Right atrium auricular region (tissue), 2 donors: Measurements from ENCODE around the gene SLC6A1. TPM values are rescaled to one million over a fixed set of nuclear protein-coding genes. Genes with fewer than 3 reads are reported as not detected.

Experiments
- DNase-seq: peaks from one replicate; pipeline ENCODE4 v3.0.0-alpha.2; 2019; ENCODE audit warnings: low spot score
- H3K27ac ChIP-seq, 2 donors: fragments of 200-600 bp; sonication (generic); 1 replicate in 1 of 2; 2 replicates in 1 of 2; pipeline ENCODE4 v1.5.1; 2016 to 2019
- H3K27me3 ChIP-seq, 2 donors: fragments of 200-600 bp; sonication (generic); one replicate each; pipeline versions ENCODE4 v1.5.1 to v1.6.0; 2017 to 2019
- H3K36me3 ChIP-seq: fragments of 200-600 bp; sonication (generic); one replicate; pipeline ENCODE4 v1.5.1; 2016
- H3K4me1 ChIP-seq, 2 donors: fragments of 200-600 bp; sonication (generic); one replicate each; pipeline versions ENCODE4 v1.5.1 to v1.6.0; 2017 to 2019
- H3K4me3 ChIP-seq, 2 donors: fragments of 200-600 bp; sonication (generic); 1 replicate in 1 of 2; 2 replicates in 1 of 2; pipeline ENCODE4 v1.5.1; 2017 to 2019; ENCODE audit warnings: mild to moderate bottlenecking in 1 of 2, moderate library complexity in 1 of 2
- H3K9me3 ChIP-seq, 2 donors: fragments of 200-600 bp; sonication (generic); one replicate each; pipeline ENCODE4 v1.5.1; 2019
- total RNA-seq, 2 donors: library from RNA; depleted of rRNA; stranded (reverse); fragments of >200 nt; gene quantifications; one replicate each; pipeline ENCODE4 v1.1.0, GENCODE V29; 2016
- TF ChIP-seq, protein P1 (sequence below), 2 donors: fragments of 200-600 bp; sonication (generic); IDR thresholded peaks; one replicate each; pipeline ENCODE4 v1.5.1; 2019; ENCODE audit warnings: antibody characterized with exemption in 2 of 2

Gene SLC6A1
- total RNA-seq, result 1 to 10 TPM; 1.3 to 4.1 TPM

- Histone ChIP-seq H3K36me3 (no peaks in the 10 kb centered on the region), H3K4me1 (peaks cover 0 to 20% of the 10 kb centered on the region in 2 donors), H3K4me3 (peak within 1 kb of the TSS; percentile 45 to 50), H3K27ac (peak within 1 kb of the TSS; percentile 48 to 56), H3K27me3 (peaks cover 0 to 6% of the 10 kb centered on the region in 2 donors), H3K9me3 (no peaks in the 10 kb centered on the region)
- DNase-seq, result peak; percentile 60
- TF ChIP-seq, protein P1, sequence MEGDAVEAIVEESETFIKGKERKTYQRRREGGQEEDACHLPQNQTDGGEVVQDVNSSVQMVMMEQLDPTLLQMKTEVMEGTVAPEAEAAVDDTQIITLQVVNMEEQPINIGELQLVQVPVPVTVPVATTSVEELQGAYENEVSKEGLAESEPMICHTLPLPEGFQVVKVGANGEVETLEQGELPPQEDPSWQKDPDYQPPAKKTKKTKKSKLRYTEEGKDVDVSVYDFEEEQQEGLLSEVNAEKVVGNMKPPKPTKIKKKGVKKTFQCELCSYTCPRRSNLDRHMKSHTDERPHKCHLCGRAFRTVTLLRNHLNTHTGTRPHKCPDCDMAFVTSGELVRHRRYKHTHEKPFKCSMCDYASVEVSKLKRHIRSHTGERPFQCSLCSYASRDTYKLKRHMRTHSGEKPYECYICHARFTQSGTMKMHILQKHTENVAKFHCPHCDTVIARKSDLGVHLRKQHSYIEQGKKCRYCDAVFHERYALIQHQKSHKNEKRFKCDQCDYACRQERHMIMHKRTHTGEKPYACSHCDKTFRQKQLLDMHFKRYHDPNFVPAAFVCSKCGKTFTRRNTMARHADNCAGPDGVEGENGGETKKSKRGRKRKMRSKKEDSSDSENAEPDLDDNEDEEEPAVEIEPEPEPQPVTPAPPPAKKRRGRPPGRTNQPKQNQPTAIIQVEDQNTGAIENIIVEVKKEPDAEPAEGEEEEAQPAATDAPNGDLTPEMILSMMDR (IDR thresholded peaks at IDR 0.05), result peak in 1 of 2 donors; percentile 33
Observed at GRCh38 chr3:10992017-10992942, at the start of gene SLC6A1. Gene SLC6A1 (plus strand): TSS chr3:10992748. CDS start chr3:11017212, 24,464 bp downstream.

GRCh38 chr3:10944866-10945265, 47.7 kb upstream of the SLC6A1 start:
- no peak for DNase-seq
- Histone ChIP-seq H3K27ac (no peak overlapping the region), H3K9me3 (no peaks in the 10 kb centered on the region), H3K27me3 (no peaks in the 10 kb centered on the region), H3K4me1 (peaks cover 0 to 7% of the 10 kb centered on the region in 2 donors), H3K4me3 (no peak overlapping the region), H3K36me3 (no peaks in the 10 kb centered on the region)
- TF ChIP-seq, protein P1 (IDR thresholded peaks at IDR 0.05), result no peak

- H3K27ac ChIP-seq, result no peak overlapping the region
- H3K9me3 ChIP-seq, result no peaks in the 10 kb centered on the region
- H3K27me3 ChIP-seq, result no peaks in the 10 kb centered on the region
- H3K36me3 ChIP-seq, result no peaks in the 10 kb centered on the region
- no peak overlapping the region for H3K4me3 ChIP-seq
- H3K4me1 ChIP-seq, result peaks cover 0 to 8% of the 10 kb centered on the region in 2 donors
- TF ChIP-seq, protein P1 (IDR thresholded peaks at IDR 0.05), result peak; percentile 88 to 95
- no peak for DNase-seq
Observed at GRCh38 chr3:10945683-10946287, 46.8 kb upstream of the SLC6A1 start.

DNA sequence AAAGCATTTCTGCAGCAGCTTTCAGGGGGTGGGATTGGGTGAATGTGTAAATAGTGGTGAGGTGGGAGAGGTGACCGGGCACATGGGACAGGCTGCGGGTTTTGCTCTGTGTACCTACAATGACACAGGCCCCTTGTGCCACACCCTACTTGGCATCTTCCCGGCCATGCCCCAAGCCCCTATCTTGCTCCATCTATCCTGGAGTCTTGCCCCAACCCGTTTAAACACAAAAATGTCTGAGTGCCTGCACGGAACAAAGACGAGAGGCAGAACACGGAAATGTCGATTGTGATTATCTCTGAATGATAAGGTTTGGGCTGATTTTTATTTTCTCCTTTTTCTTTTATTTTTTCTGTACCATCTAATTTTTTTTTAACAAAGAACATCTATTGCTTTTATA, 46.0 kb upstream of the SLC6A1 start:
- Histone ChIP-seq H3K9me3 (no peaks in the 10 kb centered on the region), H3K4me3 (no peak overlapping the region), H3K27me3 (no peaks in the 10 kb centered on the region), H3K4me1 (peaks cover 0 to 15% of the 10 kb centered on the region in 2 donors), H3K27ac (no peak overlapping the region), H3K36me3 (no peaks in the 10 kb centered on the region)
- TF ChIP-seq, protein P1 (IDR thresholded peaks at IDR 0.05), result no peak
- DNase-seq, result no peak

DNA sequence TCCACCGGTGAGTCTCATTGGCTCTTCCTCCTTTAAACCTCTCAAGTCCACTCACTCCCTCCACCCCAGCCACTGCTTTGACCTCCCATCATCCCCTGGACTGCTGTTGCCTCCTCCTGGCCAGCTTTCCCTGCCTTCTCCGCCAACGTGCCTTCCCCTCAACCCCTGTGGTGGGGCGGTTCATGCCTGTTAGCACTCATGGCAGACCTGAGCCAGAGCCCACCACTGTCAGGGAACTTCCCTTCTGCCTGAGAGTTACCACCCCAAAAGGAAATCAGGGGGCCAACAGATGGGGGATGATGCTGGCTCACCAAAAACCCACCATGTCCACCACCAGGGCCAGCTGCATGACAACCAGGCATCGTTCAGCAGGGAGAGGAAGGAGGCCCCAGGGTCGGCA, 44.2 kb upstream of the SLC6A1 start:
- no peaks in the 10 kb centered on the region for H3K9me3 ChIP-seq
- H3K4me3 ChIP-seq, result no peak overlapping the region
- peaks cover 0 to 15% of the 10 kb centered on the region in 2 donors for H3K4me1 ChIP-seq
- H3K36me3 ChIP-seq, result no peaks in the 10 kb centered on the region
- H3K27me3 ChIP-seq, result no peaks in the 10 kb centered on the region
- TF ChIP-seq, protein P1 (IDR thresholded peaks at IDR 0.05), result no peak
- H3K27ac ChIP-seq, result no peak overlapping the region
- DNase-seq, result no peak
